Fibroblast of skin of abdomen (primary cell): ENCODE data around the gene KLHL21.
"Not testable (repeated sequence)": the region's sequence is repeated elsewhere in the genome, so short reads cannot be mapped to it uniquely, and the experiment has no call there.

Experiments used
- DNase-seq: peaks from one replicate; pipeline ENCODE4 v3.0.0-alpha.2; 2013

The KLHL21 gene

GRCh38 chr1:6624710-6625583, 22.3 kb upstream of the KLHL21 start, which contains the start of gene THAP3:
Gene THAP3, plus strand, starts transcription at chr1:6624868. Its CDS starts 351 bp downstream, at chr1:6625219.
- DNase-seq, result peak; percentile 84

- no peak for DNase-seq
These were observed 20.7 kb upstream of the KLHL21 start for GRCh38 chr1:6623269-6623965.

GRCh38 chr1:6622396-6623152, 19.9 kb upstream of the KLHL21 start:
- no peak for DNase-seq

GRCh38 chr1:6621429-6622391, 19.0 kb upstream of the KLHL21 start:
- no peak for DNase-seq

GRCh38 chr1:6619045-6619444, 16.4 kb upstream of the KLHL21 start:
- DNase-seq, result no peak

- DNase-seq, result no peak
These were observed 12.5 kb upstream of the KLHL21 start for GRCh38 chr1:6614929-6615785.

- DNase-seq, result peak; percentile 48
These were observed 11.6 kb upstream of the KLHL21 start for GRCh38 chr1:6614019-6614928.

GRCh38 chr1:6613361-6614018, 10.8 kb upstream of the KLHL21 start, which contains the start of gene PHF13:
Gene PHF13, plus strand, starts transcription at chr1:6613731. Its CDS starts 336 bp downstream, at chr1:6614067.
- peak; percentile 100 for DNase-seq

GRCh38 chr1:6612641-6613360, 10.1 kb upstream of the KLHL21 start:
- DNase-seq, result no peak

GRCh38 chr1:6603915-6604558, 1.4 kb upstream of the KLHL21 start:
- peak; percentile 89 for DNase-seq

GRCh38 chr1:6603238-6603914, 707 bp upstream of the KLHL21 start:
- peak; percentile 84 for DNase-seq

- DNase-seq, result no peak
These were observed 573 bp downstream of the KLHL21 start for GRCh38 chr1:6601923-6602668.

GRCh38 chr1:6601049-6601922, 1.4 kb downstream of the KLHL21 start:
- DNase-seq, result peak; percentile 87

GRCh38 chr1:6600410-6601048, 2.1 kb downstream of the KLHL21 start:
- DNase-seq, result no peak

GRCh38 chr1:6599991-6600390, 2.7 kb downstream of the KLHL21 start:
- not testable (repeated sequence) for DNase-seq
